NOMO-1 treated with dmso at 0.1 percent for 144 hours (cell line): ENCODE measurements around the gene MYH10.

Source experiments
- DNase-seq: peaks from one replicate; lab custom pipeline; 2025; ENCODE audit not compliant: unreplicated experiment; lab: John Stamatoyannopoulos, UW

Gene MYH10

GRCh38 chr17:8451933-8452614, 178.5 kb downstream of the MYH10 start:
- no peak for DNase-seq

DNA sequence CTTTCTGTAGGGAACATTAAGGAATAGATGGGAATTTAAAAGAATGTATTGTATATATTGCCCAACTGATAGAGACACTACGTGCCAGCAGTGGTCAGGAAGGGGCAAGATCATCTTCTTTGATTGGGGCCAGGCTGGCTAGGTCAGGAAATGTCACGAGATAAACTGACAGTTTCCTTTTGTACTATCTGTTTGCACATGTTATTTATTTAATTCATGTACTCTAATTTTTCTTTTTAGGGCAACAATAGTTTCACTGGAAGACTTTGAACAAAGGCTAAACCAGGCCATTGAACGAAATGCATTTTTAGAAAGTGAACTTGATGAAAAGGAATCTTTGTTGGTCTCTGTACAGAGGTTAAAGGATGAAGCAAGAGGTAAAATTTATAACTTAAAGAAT, 182.2 kb downstream of the MYH10 start:
- DNase-seq: no peak

- no peak for DNase-seq
Observed at GRCh38 chr17:8447799-8448198, 182.7 kb downstream of the MYH10 start.

GRCh38 chr17:8445536-8445935, 185.0 kb downstream of the MYH10 start:
- DNase-seq: no peak

DNA sequence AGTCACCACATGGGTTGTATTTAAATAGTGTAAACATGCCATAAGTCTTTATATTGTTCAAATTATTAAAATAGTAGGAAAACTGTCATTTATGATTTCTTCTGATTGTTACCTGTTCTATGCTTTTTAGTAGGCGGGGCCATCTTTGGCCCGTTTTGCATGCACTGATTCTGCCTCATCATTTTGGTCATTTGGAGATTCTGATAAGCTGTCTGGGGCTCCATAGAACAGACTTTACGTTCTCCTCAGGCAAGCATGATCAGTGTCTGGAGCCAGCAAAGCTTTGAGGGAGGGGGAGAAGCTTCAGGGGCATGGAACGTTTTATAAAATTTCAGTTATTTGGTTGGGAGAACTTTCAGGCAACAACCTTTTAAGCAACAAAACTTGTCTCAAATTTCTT, 186.0 kb downstream of the MYH10 start:
- DNase-seq: no peak

DNA sequence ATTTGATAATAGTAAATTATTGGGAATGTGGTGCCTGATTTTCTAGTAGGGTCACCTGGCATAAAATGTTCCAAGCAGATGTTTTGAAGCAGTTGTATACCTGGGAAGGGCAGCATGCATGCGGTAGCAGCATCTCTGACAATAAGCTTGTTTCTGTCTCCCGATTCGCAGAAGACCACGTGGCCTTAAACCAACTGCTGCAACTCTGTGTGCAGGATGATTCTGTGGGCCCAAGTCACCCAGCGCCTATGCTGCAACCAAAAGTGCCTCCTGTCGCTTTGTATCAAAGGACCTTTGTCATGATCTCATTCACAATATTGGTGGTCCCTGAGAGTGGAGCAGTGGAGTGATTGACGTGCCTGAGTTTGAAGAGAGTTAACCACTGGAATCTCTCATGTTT, 186.8 kb downstream of the MYH10 start:
- DNase-seq: no peak

DNA sequence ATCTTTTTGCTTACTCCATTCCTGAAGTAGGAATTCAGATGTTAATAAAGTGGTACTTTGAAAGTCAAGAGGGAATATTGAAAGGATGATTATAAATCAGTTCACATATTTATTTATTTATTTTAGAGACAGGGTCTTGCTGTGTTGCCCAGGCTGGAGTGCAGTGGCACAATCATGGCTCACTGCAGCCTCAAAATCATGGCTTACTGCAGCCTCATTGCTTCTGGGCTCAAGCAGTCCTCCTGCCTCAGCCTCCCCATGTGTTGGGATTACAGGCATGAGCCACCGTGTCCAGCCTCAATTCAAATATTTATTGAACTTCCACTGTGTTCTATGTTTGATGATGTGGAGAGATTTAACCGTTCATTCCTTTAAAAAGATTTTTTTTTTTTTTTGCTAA, 188.2 kb downstream of the MYH10 start:
- DNase-seq: no peak

GRCh38 chr17:8441690-8442089, 188.8 kb downstream of the MYH10 start:
- DNase-seq: no peak

DNA sequence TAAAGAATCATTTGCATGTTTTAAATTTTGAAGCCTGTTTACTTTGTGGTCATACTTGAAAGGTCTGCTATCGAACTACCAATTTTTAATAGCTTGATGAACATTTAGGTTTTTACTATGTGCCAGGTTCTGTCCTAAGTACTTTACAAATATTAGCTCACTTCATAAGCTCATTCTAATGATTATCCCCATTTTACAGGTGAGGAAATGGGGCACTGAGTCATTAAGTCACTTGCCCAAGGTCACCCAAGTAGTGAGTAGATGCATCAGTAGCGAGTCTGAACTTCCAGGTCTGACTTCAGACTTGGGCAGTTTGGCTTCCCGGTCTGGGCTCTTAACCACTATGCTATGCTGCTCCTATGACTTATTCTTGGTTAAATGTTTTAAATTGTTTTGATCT, 190.8 kb downstream of the MYH10 start:
- no peak for DNase-seq

- no peak for DNase-seq
Observed at GRCh38 chr17:8438441-8438840, 192.1 kb downstream of the MYH10 start.

- no peak for DNase-seq
Observed at GRCh38 chr17:8436844-8437171, 193.7 kb downstream of the MYH10 start.

DNA sequence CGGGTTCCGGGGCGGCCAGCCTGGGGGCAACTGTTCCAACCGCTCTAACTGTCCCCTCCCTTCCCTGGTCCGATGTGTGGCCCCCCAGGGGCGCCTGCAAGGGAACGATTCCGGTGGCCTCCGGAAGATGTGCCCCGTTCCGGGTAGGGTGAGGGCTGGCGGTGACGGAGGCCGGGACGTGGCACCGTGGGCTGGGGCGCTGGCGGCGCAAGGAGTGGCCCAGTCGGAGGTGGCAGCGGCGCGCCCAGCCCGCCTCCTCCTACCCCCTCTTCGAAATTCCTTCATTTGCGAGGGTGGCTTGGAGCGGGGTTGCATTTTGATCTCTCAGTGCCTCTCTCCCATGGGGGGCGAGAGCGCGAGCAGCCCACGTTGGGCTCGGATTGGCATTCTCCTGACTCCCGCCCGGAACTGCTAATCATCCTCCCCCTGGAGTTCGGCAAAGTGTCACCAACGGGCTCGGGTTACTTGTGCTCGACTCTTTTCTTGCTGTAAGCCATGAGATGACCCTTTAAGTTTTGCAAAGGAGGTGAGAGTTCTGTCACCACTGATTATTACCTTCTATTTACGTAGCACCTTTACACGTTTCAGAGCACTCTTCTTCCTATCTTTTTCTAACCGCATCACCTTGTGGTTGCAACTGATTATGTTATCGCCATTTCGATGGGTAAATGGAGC, 194.2 kb downstream of the MYH10 start:
- DNase-seq: peak; percentile 53

GRCh38 chr17:8435245-8436168, 195.0 kb downstream of the MYH10 start, which contains the start of gene NDEL1:
NDEL1 (plus strand) TSS chr17:8435884; CDS start chr17:8444272, 8,388 bp downstream.
- peak; percentile 95 for DNase-seq

DNA sequence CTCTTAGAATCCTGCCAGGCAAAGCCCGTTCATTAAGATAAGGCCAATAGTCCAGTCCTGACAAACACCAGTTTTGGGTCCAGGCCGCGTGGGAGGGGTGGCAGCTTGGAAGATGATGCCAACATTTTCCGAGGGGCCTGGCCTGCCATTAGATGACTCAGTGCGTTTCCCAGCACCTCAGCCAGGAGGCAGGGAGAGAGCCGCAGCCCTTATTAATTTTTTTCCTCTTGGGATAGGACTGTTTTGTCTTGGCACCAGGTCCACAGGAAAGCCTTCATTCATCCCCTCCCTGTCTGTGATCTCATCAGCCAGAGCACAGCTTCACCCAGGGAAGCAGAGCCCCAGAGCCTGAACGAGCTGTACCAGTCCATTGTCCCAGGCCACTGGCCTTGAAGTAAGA, 199.6 kb downstream of the MYH10 start:
- DNase-seq: no peak

- no peak for DNase-seq
Observed at GRCh38 chr17:8426802-8427201, 203.7 kb downstream of the MYH10 start.

DNA sequence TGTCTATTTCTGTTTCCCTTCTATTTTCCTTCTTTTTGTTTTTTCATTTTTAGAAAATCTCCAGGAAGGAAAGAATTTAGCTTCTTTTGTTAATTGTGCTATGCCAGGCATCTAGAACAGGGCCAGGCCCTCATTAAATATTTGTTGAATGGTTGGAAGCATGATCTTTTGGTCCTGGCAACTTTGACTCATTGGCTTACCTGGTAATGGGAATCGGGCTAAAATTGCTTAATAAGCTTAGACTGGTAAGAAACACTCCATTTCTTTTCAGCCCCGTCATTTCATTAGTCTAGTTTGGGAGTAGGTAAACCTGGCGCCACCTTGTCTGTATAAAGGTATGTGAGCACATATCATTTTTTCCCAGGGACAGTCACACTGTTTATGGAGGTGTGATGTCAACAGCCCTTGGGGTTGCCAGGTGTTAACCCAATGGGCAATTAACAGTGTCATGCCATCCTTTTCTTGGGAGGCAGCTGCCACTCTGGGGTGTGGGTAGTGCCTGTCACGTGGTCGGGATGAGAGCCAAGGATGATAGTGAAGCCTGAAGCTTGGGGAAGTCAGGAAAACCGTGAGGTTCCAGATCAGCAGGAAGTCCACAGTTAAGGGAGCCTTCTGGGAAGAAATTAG, 204.3 kb downstream of the MYH10 start:
- no peak for DNase-seq
